K562 (cell line): ENCODE data around the gene DAP. TPM values are rescaled to one million over a fixed set of nuclear protein-coding genes. Genes with fewer than 3 reads are reported as not detected.

Experiments
- HMG20A ChIP-seq: fragments of 450-650 bp; formaldehyde crosslinking; conservative IDR thresholded peaks from 2 replicates; pipeline ENCODE4 v1.4.0; 2020; ENCODE audit warnings: mild to moderate bottlenecking, mixed read lengths
- SP1 ChIP-seq: sonication (generic); formaldehyde crosslinking; IDR thresholded peaks from 2 replicates; pipeline ENCODE4 v1.8.1; 2022; ENCODE audit warnings: mild to moderate bottlenecking, missing genetic modification reagents
- ZNF583 ChIP-seq: fragments of 250-450 bp; sonication (Bioruptor Pico); IDR thresholded peaks from 2 replicates; pipeline ENCODE4 v1.4.0; 2020
- polyA plus RNA-seq, 8 experiments: library from polyadenylated mRNA; depleted of rRNA in 4 of 8; stranded (reverse) in 5 of 8; unstranded in 3 of 8; fragments of >200 nt; fragmentation: Nextera tagmentation in 2 of 8; fragmentation: Illumina TruSeq in 1 of 8; extraction: Ambion mirVana in 2 of 8; extraction: Trizol in 1 of 8; gene quantifications; 2 replicates each; pipeline versions ENCODE4 v1.2.1 to v1.2.3, GENCODE V29; 2011 to 2014; ENCODE audit warnings: inconsistent platforms in 1 of 8, missing spikeins in 1 of 8
- total RNA-seq, 7 experiments: library from RNA; depleted of rRNA in 6 of 7; stranded (reverse); fragments of >200 nt in 6 of 7; fragmentation: Illumina TruSeq in 2 of 7; extraction: Trizol in 2 of 7; gene quantifications; 2 replicates each; pipeline versions ENCODE4 v1.2.1 to v1.2.3, GENCODE V29; 2011 to 2021; ENCODE audit warnings: low replicate concordance in 1 of 7
- TF ChIP-seq, protein P1 (sequence below), 2 experiments: fragments of 450-650 bp; formaldehyde crosslinking in 1 of 2; IDR thresholded peaks; 2 replicates each; pipeline versions ENCODE4 v1.4.0 to v1.6.1; 2014 to 2020; ENCODE audit warnings: mild to moderate bottlenecking in 2 of 2, borderline replicate concordance in 1 of 2, low read depth in 1 of 2
- TF ChIP-seq, protein P2 (sequence below): fragments of 450-650 bp; formaldehyde crosslinking; IDR thresholded peaks from 2 replicates; pipeline ENCODE4 v1.4.0; 2020; ENCODE audit warnings: mild to moderate bottlenecking, moderate library complexity

Gene DAP
- total and polyA plus RNA-seq, 9 of the 15 experiments (the other 6 are each of a cell fraction or from before 2014, with no cell fraction given): 14.1 to 151 (median 34.5) TPM

DNA sequence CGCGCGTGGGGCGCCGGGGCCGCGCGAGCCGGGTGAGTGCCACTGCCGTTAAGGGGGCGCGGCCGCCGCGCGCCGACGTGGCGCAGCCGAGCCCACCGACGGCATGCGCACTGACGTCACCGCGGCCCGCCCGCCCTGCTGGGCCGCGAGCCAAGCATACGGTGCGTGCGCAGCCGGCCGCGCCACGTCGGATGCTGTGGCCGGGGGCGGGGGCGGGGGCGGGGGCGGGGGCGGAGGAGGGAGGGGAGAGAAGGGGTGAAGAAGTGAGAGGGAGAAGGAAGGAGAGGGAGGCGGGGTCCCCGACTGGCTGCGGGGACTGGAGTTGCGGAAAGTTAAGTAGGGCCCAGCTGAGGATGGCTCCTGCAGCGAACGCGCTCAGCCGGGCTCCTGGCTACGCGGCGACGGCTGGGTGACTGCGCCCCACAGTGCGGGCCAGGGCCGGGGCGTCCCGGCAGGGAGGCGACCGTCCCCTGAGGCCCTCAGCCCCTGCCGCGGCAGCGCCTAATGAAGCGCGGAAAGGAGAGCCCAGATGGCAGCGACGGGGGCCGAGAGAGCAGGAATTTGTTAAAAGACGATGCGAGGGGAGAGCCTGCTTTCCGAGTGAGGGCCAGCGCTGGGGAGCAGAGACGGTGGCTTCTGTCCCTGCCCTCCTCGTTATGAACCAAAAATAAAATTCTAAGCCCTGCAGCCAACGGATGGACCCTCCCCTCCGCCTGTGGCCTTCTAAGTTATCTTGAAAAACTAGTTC lies at the start of gene DAP (continued):
- TF ChIP-seq, protein P1, sequence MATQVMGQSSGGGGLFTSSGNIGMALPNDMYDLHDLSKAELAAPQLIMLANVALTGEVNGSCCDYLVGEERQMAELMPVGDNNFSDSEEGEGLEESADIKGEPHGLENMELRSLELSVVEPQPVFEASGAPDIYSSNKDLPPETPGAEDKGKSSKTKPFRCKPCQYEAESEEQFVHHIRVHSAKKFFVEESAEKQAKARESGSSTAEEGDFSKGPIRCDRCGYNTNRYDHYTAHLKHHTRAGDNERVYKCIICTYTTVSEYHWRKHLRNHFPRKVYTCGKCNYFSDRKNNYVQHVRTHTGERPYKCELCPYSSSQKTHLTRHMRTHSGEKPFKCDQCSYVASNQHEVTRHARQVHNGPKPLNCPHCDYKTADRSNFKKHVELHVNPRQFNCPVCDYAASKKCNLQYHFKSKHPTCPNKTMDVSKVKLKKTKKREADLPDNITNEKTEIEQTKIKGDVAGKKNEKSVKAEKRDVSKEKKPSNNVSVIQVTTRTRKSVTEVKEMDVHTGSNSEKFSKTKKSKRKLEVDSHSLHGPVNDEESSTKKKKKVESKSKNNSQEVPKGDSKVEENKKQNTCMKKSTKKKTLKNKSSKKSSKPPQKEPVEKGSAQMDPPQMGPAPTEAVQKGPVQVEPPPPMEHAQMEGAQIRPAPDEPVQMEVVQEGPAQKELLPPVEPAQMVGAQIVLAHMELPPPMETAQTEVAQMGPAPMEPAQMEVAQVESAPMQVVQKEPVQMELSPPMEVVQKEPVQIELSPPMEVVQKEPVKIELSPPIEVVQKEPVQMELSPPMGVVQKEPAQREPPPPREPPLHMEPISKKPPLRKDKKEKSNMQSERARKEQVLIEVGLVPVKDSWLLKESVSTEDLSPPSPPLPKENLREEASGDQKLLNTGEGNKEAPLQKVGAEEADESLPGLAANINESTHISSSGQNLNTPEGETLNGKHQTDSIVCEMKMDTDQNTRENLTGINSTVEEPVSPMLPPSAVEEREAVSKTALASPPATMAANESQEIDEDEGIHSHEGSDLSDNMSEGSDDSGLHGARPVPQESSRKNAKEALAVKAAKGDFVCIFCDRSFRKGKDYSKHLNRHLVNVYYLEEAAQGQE (IDR thresholded peaks at IDR 0.05; ENCODE audit: borderline replicate concordance): no peak
- TF ChIP-seq, protein P1 (CRISPR knock-in tag; IDR thresholded peaks at IDR 0.05; ENCODE audit: low read depth): peak; percentile 72; the same call in 1 of the 2 replicates
- TF ChIP-seq HMG20A (CRISPR knock-in tag): no peak
- TF ChIP-seq SP1 (CRISPR knock-in tag): peak; percentile 63; the same call in 1 of the 2 replicates
- TF ChIP-seq, protein P2, sequence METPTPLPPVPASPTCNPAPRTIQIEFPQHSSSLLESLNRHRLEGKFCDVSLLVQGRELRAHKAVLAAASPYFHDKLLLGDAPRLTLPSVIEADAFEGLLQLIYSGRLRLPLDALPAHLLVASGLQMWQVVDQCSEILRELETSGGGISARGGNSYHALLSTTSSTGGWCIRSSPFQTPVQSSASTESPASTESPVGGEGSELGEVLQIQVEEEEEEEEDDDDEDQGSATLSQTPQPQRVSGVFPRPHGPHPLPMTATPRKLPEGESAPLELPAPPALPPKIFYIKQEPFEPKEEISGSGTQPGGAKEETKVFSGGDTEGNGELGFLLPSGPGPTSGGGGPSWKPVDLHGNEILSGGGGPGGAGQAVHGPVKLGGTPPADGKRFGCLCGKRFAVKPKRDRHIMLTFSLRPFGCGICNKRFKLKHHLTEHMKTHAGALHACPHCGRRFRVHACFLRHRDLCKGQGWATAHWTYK (CRISPR knock-in tag): peak; percentile 39; the same call in 1 of the 2 replicates
- 0 out of 2 replicates have a peak, but pooled peaks have one; percentile 12 for TF ChIP-seq ZNF583 (CRISPR knock-in tag)
- TF ChIP-seq, all 486 proteins: peak for 101
